ENCODE data around the gene CPPED1. TPM values are rescaled to one million over a fixed set of nuclear protein-coding genes. Genes with fewer than 3 reads are reported as not detected.

The CPPED1 gene
- total RNA-seq, 1 donor from 2014 or later = 17.5 TPM

DNA sequence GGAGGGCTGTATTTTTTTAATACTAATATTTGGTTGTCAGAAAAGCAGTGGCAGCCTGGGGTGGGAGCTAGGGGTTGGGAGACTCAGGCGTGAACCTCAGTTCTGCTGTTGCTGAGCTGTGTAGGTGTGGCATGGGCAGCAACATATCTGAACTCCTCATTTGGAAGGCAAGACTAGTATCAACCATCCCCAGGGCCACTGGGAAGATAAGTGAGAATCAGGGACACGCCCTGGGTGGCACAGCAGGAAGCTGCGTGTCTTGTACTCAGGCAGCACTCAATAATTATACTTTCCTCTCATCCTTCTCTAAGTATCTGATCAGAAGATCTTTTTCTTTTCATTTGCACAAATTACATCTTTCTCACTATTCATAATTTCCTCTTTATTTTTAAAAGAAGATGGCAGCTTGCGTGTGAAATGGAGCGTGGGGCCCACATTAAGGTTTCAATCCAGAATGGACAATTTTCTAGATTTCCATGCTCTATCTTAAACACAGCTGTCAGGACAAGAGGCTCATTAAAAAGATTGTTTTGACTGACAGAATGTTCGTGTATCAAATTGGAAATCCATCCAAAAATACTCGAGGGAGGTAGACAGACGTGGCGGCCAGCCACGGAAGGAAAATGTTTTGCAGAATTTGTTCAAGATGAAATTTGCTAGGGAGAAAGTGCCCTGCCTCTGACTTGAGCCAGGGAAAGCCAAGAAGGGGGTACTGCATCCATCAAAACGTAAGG, 121.1 kb downstream of the CPPED1 start:
- no peak for DNase-seq (ENCODE audit: low spot score)

DNA sequence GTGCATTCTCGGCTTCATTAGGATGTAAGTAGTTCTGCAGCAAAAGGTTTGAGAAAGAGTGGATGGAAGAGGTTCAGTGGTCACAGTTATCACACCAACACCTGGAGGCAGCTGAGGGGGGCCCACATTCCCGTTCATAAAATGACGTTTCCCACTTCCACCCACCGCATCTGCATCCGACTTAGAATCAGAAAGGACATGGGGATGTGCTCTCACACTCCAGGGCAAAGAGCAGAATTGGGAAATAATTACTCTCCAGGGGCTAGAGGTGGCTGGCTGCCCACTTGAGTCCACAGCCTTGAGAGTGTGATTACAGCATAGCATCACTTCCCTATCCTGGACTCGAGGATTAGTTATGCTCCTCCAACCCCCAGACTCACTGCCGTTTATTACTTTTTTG, 122.0 kb downstream of the CPPED1 start:
- no peak for DNase-seq (ENCODE audit: low spot score)

DNA sequence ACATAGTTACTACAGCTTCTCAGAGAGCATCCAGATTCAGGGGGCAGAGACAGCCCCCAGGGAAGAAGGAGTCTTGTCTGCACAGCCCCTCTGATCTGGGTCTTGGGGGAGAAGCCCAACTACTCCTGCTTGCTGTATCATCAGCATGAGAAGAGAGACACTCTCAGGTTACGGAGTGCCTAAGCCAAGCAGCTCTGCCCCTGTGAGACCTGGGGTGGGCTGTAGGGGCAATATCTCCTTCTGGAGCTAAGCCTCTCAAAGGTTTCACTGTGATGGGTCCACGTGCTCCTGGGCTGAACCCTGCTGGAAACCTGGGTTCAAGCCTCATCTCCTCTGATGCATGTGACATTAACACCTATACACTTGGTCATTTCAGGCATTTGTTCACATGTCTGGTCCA, 123.2 kb downstream of the CPPED1 start:
- DNase-seq (ENCODE audit: low spot score) = no peak

DNA sequence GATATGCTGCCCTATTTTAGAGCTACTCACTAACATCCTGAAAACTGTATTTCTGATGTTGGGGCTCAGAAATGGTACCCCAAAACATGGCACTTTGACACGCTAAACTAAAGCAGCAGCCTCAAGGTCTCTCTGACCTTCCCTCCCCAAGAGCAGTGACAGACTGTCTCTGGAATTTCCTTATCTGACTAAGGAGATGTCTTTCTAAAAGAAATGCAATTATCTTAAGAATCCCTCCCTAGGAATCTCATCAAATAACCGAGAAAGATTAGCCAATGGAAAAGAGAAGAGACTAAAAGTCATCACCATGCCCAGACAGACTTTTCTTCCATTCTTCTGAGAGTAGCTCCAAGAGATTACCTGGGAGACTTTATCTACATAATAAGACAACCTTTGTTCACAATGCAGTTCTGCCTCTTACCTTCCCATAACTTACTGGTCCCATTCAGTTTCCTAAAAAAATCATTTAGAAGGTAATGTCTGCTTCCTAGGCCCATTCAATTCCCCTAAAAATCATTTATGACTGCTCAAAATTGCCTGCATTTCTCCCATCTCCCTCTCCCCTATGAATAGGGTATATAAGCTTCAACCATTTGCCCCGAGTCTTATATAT, 123.9 kb downstream of the CPPED1 start:
- DNase-seq (ENCODE audit: low spot score) = no peak

DNA sequence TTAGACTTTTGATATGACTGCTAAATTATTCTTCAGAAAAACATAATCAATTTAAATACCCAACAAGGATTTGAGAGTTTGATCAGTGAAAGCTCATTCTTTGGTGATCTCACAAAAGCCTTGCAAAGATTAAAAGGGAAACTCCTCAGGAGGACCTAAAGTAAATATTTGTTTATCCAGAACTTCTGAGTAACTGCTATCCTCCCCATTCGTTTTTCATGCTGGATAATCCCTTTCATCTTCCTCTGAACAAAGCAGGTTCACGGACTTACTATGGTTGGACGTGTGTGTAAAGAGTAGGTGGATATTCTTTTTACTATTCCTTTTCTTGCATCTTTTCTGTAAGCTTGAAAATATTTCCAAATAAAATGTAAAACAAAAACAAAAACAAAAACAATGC, 124.7 kb downstream of the CPPED1 start:
- DNase-seq (ENCODE audit: low spot score) = no peak

DNA sequence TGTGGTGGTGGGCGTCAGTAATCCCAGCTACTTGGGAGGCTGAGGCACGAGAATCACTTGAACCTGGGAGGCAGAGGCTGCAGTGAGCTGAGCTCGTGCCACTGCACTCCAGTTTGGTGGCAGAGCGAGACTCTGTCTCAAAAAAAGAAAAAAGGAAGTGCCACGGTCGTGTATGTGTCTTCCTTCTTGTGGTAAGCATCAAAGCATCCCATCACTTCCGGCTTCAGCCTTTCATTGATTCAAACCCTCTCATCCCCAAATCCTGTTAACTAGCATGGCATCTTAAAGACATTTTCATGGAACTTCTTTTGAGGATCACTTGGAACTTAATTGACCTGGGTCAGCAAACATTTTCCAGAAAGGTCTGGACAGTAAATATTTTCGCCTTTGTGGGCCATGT, 126.2 kb downstream of the CPPED1 start:
- DNase-seq (ENCODE audit: low spot score) = no peak

DNA sequence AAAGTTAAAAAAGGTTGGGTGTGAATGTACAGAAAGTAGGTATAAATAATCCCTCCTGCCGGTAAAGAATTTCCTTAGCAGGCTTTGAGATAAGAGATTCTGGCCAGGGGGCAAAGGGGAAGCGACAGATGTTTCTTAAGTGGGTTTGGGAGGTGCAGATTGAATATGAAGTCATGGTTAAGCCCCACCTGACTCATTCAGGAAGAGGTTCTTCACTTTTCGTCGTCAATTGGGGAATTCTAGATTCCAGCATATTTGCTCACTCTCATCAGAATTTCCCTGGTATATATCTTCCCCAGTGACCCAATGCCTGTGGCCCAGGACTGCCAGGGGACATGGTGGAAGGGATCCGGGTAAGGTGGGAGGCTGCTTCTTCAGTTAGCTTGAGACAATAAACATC, 127.8 kb downstream of the CPPED1 start:
- DNase-seq (ENCODE audit: low spot score) = no peak

DNA sequence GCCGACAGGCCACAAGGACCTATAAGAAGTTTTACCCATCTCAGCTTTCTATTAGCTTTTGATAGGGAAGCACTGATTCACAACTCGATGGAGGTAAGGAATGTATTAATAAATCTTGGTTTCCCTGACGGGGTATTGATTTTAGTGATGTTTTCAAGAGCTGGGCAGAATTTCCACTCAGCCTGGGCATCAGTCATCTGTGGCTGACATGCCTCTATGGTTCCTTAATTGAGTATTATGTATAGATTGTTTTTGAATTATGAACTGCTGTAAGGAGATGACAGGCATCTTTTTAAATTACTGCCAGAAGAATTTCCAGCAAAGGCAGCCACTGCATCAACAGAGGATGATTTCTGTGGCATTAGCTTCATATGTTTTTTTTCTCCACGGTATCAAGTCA, 128.6 kb downstream of the CPPED1 start:
- no peak for DNase-seq (ENCODE audit: low spot score)

DNA sequence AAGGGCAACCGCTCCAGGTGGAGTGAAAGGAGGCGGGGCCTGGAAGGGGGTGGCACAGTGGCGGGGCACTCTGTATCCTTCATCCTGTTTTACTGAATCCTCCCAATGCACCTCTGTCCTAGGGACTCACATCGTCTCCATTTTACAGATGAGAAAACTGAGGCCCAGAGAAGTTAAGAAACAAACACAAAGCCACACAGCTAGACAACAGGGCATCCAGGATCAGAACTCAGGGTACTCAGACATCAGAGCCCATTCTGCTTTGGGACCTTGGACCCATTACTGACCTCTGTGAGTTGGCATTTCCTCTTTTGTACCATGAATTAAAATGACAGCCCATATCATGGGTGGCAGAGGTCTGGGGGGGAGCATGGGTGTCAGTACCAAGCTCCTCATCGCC, 129.2 kb downstream of the CPPED1 start:
- no peak for DNase-seq (ENCODE audit: low spot score)

DNA sequence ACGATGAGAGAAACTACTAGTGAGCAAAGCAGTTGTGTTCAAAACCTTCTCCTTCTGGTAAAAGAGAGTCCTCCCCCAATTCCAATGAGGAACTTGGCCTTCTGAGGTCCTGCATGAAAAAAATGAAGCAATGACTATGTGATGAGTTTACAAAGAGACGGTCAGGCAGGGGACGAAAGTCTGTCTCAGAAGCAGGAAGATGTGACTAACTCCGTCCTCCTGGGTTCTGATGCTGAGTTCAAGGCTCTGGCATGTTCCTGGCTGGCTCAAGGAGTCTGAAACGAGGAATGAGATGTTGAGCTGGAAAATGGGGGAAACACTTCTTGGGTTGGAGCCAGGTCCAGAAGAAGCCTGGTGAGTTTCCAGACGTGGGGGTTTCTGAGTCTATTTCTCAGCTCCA, 129.6 kb downstream of the CPPED1 start:
- DNase-seq (ENCODE audit: low spot score) = no peak

DNA sequence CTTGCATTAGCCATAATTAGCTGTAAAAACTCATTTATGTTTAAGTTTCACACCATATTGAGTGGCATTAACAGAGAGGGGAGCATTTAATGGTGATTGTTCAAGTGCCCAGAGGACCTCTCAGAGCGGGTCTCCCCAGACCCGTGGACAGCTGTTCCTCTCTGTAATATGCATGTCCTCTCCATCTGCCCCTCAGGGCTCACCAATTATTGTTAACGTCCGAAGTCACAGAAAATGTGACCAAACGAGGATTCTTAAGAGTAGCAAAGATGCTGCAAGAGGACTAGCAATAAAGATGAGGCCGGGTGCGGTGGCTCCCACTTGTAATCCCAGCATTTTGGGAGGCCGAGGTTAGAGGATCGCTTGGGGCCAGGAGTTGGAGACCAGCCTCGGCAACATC, 130.2 kb downstream of the CPPED1 start:
- no peak for DNase-seq (ENCODE audit: low spot score)

DNA sequence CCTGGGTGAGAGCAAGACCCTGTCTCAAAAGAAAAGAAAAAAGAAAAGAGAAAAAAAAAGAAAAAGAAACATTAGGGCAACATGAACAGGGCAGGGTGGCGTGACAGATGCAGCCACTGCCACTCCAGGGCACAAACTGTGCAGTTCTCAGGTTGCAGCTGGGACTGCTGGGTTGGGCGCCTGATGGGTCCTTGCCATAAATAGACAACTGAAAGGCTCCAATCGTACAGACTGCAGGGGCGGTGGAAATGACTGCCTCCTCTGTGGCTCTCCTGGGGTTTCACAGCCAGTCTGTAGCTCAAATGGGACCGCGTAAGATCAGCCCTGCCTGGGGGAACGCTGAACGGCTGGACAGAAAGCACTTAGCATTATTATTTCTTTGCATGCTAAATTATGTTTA, 130.7 kb downstream of the CPPED1 start:
- DNase-seq (ENCODE audit: low spot score) = no peak

DNA sequence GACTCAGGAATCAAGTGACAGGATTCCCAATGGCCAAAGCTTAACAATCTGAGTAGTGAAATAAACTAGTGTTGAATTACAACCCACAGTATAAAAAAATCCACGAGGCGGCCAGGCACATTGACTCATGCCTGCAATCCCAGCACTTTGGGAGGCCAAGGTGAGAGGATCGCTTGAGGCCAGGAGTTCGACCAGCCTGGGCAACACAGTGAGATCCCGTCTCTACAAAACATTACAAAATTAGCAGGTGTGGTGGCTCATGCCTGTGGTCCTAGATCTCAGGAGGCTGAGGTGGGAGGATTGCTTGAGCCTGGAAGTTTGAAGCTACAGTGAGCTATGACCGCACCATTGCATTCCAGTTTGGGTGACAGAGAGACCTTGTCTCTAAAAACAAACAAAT, 133.8 kb downstream of the CPPED1 start:
- no peak for DNase-seq (ENCODE audit: low spot score)

DNA sequence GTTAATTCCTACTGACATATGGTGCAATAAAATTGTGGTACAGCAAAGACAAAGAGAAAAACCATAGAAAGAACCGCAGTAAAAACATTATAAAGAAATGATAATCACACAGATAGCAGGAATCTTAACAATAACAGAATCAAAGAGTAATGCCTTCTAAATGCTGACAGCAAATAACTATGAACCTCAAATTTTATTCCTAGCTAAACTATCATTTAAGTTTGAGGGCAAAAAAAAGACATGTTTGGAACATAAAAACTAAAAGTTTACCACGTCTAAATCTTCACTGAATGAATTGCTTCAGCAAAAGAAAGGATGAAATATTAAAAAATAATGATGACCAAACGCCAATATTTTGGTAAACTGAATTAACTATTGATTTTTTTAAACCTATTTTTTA, 135.8 kb downstream of the CPPED1 start:
- DNase-seq (ENCODE audit: low spot score) = no peak

DNA sequence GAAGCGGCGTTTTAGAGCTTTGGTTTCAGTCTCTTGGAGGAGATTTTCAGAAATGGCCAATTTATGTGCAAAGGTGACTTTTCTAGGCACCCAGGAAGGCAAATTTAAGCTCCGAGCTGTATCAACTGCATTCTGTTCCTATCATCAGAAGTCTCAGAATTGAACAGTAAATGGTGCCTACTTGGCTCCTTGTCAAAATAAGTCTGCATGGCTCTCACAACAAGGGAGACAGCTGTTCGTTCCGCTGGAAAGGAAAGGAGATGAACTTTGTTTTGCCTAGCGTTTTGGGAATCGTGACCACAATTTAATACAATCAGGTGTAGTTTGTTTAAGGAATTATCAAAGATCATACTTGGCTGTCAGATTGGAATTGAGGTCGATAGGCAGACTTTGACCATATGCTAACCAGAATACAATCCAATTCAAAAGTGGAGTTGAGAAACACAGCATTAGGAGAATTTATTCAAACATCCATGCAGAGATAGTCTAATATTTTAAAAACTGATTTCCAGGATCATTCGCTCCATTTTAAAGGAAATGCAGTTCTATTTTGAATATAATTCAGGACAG, 139.4 kb downstream of the CPPED1 start:
- no peak for DNase-seq (ENCODE audit: low spot score)

DNA sequence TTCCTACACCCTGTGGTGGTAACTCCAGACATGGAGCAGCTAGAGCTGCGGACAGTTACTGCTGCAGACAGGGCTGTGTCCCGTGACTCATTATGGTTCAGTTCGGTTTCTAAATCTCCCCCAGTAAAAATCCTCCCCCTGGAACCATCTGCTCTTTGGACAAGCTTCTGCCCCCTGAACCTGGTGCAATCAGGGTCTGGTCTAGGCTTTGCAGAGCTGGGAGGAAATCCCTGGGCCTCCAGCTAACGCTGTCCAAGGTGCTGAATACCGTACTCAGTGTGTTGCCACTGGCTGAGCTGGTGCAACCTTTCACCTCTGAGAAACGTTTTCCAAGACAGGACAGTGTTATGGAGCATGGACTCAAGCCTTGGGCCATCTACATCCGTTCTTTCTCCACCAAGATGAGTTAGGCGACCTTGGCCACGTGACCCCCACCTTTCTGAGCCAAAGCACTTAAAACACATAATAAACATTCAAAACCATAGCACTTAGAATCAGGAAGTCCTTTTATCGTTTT, 142.0 kb downstream of the CPPED1 start:
- peak; percentile 21 for DNase-seq (ENCODE audit: low spot score)

DNA sequence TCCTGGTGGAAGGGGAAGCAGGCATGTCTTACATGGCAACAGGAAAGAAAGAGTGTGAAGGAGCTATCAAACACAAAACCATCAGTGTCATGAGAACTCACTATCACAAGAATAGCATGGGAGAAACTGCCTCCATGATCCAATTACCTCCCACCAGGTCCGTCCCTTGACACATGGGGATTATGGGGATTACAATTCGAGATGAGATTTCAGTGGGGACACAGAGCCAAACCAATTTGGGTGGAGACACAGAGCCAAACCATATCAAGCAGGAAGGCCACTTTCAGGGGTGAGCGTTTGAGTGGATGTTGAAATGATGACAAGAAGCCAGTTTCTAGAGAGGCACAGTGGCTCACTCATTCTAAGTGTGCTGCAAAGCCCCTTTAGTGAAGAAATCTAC, 143.8 kb downstream of the CPPED1 start:
- DNase-seq (ENCODE audit: low spot score) = no peak

DNA sequence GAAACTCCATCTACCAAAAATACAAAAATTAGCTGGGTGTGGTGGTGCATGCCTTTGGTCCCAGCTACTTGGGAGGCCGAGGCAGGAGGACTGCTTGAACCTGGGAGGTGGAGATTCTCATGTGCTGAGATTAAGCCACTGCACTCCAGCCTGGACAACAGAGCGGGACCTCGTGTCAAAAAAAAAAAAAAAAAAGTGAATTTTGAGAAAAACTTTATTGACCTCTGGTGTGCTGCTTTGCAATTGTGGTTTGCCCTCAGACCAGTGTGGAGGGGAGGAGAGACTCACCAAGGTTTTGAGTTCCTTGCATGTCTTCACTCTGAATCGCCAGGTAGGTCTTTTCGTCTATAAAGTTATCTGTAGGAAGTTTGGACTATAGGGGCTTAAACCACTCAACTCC, 145.2 kb downstream of the CPPED1 start:
- DNase-seq (ENCODE audit: low spot score) = no peak

DNA sequence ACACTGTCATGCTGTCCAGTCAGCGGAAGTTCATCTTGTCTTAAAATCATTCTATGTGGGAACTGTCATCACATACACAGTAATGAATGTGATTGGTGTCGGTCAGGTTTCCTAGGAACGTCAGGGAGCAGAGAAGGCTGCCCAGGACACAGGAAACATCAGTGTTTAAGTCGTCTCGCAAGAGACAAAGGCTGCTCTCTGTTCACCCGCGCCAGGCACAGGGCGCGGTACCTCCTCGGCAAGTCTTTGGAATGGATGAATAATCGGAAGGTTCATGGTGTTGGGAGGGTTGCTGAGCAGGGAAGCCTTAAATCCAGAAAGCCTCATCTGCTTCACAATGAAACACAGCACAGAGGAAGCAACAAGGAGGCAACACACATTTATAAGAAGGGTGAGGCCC, 148.2 kb downstream of the CPPED1 start:
- no peak for DNase-seq (ENCODE audit: low spot score)

DNA sequence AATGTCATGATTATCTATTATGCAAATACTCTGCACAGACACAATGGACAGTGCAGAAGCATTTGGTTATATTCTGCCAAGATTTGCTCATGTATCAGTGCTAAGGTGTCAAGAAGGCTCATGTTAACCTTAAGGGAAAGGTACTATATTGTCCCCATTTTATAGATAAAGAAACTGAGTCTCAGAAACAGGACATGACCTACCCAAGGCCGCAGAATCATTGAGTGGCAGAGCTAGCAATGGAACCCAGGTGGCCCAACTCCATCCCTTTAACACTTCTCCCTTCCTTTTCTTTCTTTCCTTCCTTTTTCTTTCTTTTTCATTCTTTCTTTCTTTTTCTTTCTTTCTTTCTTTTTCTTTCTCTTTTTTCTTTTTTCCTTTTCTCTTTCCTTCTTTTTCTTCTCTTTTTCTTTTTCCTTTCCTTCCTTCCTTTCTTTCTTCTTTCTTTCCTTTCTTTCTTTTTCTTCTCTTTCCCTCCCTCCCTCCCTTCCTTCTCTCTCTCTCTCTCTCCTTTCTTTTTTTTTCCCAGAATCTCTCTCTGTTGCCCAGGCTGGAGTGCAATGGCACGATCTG, 149.8 kb downstream of the CPPED1 start:
- no peak for DNase-seq (ENCODE audit: low spot score)

DNA sequence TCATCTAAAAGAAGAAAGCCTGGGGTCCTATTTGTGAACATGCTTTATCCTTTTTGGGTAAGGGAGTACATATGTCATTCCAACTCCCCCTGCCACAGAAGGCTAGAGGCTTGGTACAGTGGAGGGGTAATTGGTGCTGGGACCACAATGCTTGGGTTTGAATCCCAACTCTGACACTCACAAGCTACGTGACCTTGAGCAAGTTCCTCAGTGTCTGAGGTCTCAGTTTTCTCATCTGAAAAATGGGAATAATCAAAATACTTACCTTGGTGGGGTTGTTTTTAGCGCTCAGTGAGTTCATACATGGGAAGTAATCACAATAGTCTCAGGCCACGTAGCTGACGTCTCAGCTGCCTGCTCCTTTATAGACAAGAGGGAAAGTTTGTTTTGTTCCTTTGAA, 150.8 kb downstream of the CPPED1 start:
- DNase-seq (ENCODE audit: low spot score) = no peak

DNA sequence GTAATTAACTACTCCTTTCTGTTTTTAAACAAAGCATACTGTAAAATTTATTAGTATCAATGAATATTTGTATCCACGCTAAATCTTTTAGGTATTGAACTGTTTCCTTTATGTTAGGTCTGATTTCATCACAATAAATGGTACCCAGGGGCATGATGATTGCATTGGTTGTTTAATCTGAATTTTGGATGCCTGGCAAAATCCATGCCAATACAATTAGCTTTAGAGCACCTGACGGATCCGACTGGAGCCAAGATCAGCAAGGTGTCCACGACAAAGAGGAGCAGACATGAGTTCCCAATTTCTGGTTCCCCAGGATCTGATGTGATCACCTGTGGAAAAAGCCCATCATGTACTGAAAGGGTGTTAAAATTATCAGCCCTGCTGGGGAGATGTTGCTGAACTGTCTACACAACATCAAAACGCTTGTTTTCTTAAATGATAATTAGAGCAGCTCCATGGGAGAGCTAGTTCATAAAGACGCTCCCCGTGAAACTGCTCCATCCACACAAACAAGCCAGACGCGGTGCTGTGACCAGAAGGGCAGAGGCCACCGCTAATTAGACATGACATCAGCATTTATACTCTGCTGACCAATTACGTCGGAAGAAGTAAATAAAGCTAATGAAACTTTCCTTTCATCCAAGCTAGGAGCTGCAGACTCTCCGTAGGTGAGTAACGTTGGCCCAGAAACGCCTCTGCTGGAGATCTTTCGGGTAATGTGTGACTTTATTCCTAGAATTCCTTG, 151.7 kb downstream of the CPPED1 start:
- DNase-seq (ENCODE audit: low spot score) = no peak

Measured in mucosa of gallbladder (tissue), 1 donor.